ENCODE results near the gene DIAPH2.

The DIAPH2 gene

GRCh38 chrX:97447306-97447705, 762.7 kb downstream of the DIAPH2 start:
- POLR2A ChIA-PET = no interaction called here
- Histone ChIP-seq H3K36me3 (ENCODE audit: control insufficient read depth in 2 of 2, insufficient read depth in 1 of 2, low read length in 2 of 2) (no peaks in the 10 kb centered on the region), H3K4me3 (ENCODE audit: low read depth, low read length) (no peak overlapping the region), H3K27ac (ENCODE audit: extremely low read depth, low read depth, low read length) (no peak overlapping the region), H3K4me1 (ENCODE audit: control insufficient read depth, insufficient read depth, low read length) (no peaks in the 10 kb centered on the region), H3K9me3 (ENCODE audit: control insufficient read depth, insufficient read depth, low read depth, low read length) (no peaks in the 10 kb centered on the region)
- CTCF ChIA-PET = interaction anchor here (0.6 to 1.8 kb wide), 8 partner anchors 8 to 92 kb away, joined by 3 to 6 read pairs (median 3); no protein-coding TSS in a partner anchor
- TF ChIP-seq ZNF449 (tag by site-specific recombination; IDR thresholded peaks at IDR 0.05) (no peak), BCL11B (tag by site-specific recombination; IDR thresholded peaks at IDR 0.05; ENCODE audit: low read depth) (no peak), ZNF223 (tag by site-specific recombination; IDR thresholded peaks at IDR 0.05) (no peak), ZNF549 (tag by site-specific recombination; IDR thresholded peaks at IDR 0.05) (no peak), ZFP3 (tag by site-specific recombination; IDR thresholded peaks at IDR 0.05; ENCODE audit: low read depth) (no peak), ZNF561 (tag by site-specific recombination; IDR thresholded peaks at IDR 0.05; ENCODE audit: borderline replicate concordance) (no peak), ZNF785 (tag by site-specific recombination; IDR thresholded peaks at IDR 0.05) (no peak), ZNF239 (tag by site-specific recombination; IDR thresholded peaks at IDR 0.05) (no peak), ZNF211 (tag by site-specific recombination; IDR thresholded peaks at IDR 0.05; ENCODE audit: low read depth) (no peak), ZFP37 (tag by site-specific recombination; IDR thresholded peaks at IDR 0.05) (no peak), SCRT2 (tag by site-specific recombination; IDR thresholded peaks at IDR 0.05) (no peak), ZSCAN30 (tag by site-specific recombination; IDR thresholded peaks at IDR 0.05) (no peak), ZNF830 (tag by site-specific recombination; IDR thresholded peaks at IDR 0.05; ENCODE audit: low read depth) (no peak), PRDM10 (tag by site-specific recombination; IDR thresholded peaks at IDR 0.05) (no peak), PATZ1 (tag by site-specific recombination; IDR thresholded peaks at IDR 0.05) (no peak)

- CTCF ChIA-PET = no interaction called here
- Histone ChIP-seq H3K4me3 (ENCODE audit: low read depth, low read length) (no peak overlapping the region), H3K27ac (ENCODE audit: extremely low read depth, low read depth, low read length) (no peak overlapping the region), H3K36me3 (ENCODE audit: control insufficient read depth in 2 of 2, insufficient read depth in 1 of 2, low read length in 2 of 2) (no peaks in the 10 kb centered on the region), H3K9me3 (ENCODE audit: control insufficient read depth, insufficient read depth, low read depth, low read length) (no peaks in the 10 kb centered on the region), H3K4me1 (ENCODE audit: control insufficient read depth, insufficient read depth, low read length) (no peaks in the 10 kb centered on the region)
- POLR2A ChIA-PET = no interaction called here
- TF ChIP-seq ZNF670 (tag by site-specific recombination; IDR thresholded peaks at IDR 0.05; ENCODE audit: low read depth) (no peak), ZNF791 (tag by site-specific recombination; IDR thresholded peaks at IDR 0.05) (no peak), ZNF658 (tag by site-specific recombination; IDR thresholded peaks at IDR 0.05) (no peak), ZNF621 (tag by site-specific recombination; IDR thresholded peaks at IDR 0.05) (no peak), GLIS2 (tag by site-specific recombination; IDR thresholded peaks at IDR 0.05) (no peak), ZFP3 (tag by site-specific recombination; IDR thresholded peaks at IDR 0.05; ENCODE audit: low read depth) (no peak), ZSCAN18 (tag by site-specific recombination; IDR thresholded peaks at IDR 0.05) (no peak), ZBTB7A (tag by site-specific recombination; IDR thresholded peaks at IDR 0.05; ENCODE audit: low read depth) (no peak), KLF9 (tag by site-specific recombination; IDR thresholded peaks at IDR 0.05; ENCODE audit: low read depth) (no peak), ZNF2 (tag by site-specific recombination; IDR thresholded peaks at IDR 0.05) (no peak), ZNF664 (tag by site-specific recombination; IDR thresholded peaks at IDR 0.05) (no peak), ZBTB10 (tag by site-specific recombination; IDR thresholded peaks at IDR 0.05) (no peak)
These were observed 767.6 kb downstream of the DIAPH2 start for GRCh38 chrX:97452283-97452682.

All from HEK293 (cell line).